ENCODE results near the gene PLD6. TPM values are rescaled to one million over a fixed set of nuclear protein-coding genes. Genes with fewer than 3 reads are reported as not detected.

PLD6 gene
- total RNA-seq, 1 experiment from 2014 or later, result 4.2 TPM

GRCh38 chr17:17164676-17165075 is 41.5 kb downstream of the PLD6 start:
- intact Hi-C loops (cut with micrococcal nuclease; ENCODE audit: unreplicated experiment), result no loop called here
- peaks cover 6% of the 10 kb centered on the region; the same call in 1 of the 2 replicates for H3K36me3 ChIP-seq (ENCODE audit: control insufficient read depth, insufficient read depth, low read length)

GRCh38 chr17:17164156-17164555 is 42.0 kb downstream of the PLD6 start:
- H3K36me3 ChIP-seq (ENCODE audit: control insufficient read depth, insufficient read depth, low read length), result peaks cover 8% of the 10 kb centered on the region; the same call in 1 of the 2 replicates
- in situ Hi-C loops (cut with HindIII; ENCODE audit: low pct_unique_long_range_greater_than_20kb, low sequenced_read_pairs) (no loop called here), intact Hi-C loops (cut with micrococcal nuclease; ENCODE audit: unreplicated experiment) (no loop called here)
- H3K27me3 ChIP-seq (ENCODE audit: control insufficient read depth, insufficient read depth, low read length), result no peaks in the 10 kb centered on the region
- no TSS peak for BruUV-seq (replicated peaks)
- H3K4me3 ChIP-seq (ENCODE audit: low read depth in 2 of 2, low read length in 2 of 2), result no peak overlapping the region
- POLR2A ChIA-PET, result no interaction called here
- ATAC-seq (no peak), DNase-seq (ENCODE audit: low read depth, low spot score) (no peak)
- no peaks in the 10 kb centered on the region for H3K9me3 ChIP-seq (ENCODE audit: control insufficient read depth, insufficient read depth, low read depth, low read length)
- H3K27ac ChIP-seq (ENCODE audit: low read length), result no peak overlapping the region
- CTCF ChIA-PET, result interaction anchor here (0.6 kb wide), 1 partner anchor 173 kb away, joined by 4 read pairs; no protein-coding TSS in a partner anchor
- no peaks in the 10 kb centered on the region for H3K4me1 ChIP-seq (ENCODE audit: control insufficient read depth, insufficient read depth, low read length)
- no peak for TF ChIP-seq CTCF (IDR thresholded peaks at IDR 0.05)
- no peak for TF ChIP-seq REST (IDR thresholded peaks at IDR 0.05; ENCODE audit: insufficient read depth in 1 of 2, low read depth in 2 of 2, low read length in 1 of 2)
- TF ChIP-seq POLR2AphosphoS5 (IDR thresholded peaks at IDR 0.05; ENCODE audit: low read depth, low read length), result no peak
- TF ChIP-seq SIN3A (IDR thresholded peaks at IDR 0.05; ENCODE audit: borderline replicate concordance, insufficient read depth, low read depth, low read length), result no peak
- no peak for TF ChIP-seq TCF7L2 (IDR thresholded peaks at IDR 0.05; ENCODE audit: low read depth, low read length)

More at GRCh38 chr17:17164676-17165075, 41.5 kb downstream of the PLD6 start:
- TF ChIP-seq TCF7L2 (IDR thresholded peaks at IDR 0.05; ENCODE audit: low read depth, low read length), result no peak
- TF ChIP-seq POLR2AphosphoS5 (IDR thresholded peaks at IDR 0.05; ENCODE audit: low read depth, low read length), result no peak
- TF ChIP-seq SIN3A (IDR thresholded peaks at IDR 0.05; ENCODE audit: borderline replicate concordance, insufficient read depth, low read depth, low read length), result no peak
- TF ChIP-seq CTCF (IDR thresholded peaks at IDR 0.05), result no peak
- BruUV-seq (replicated peaks), result no TSS peak
- Histone ChIP-seq H3K27me3 (ENCODE audit: control insufficient read depth, insufficient read depth, low read length) (no peaks in the 10 kb centered on the region), H3K4me3 (ENCODE audit: low read depth in 2 of 2, low read length in 2 of 2) (no peak overlapping the region), H3K4me1 (ENCODE audit: control insufficient read depth, insufficient read depth, low read length) (no peaks in the 10 kb centered on the region), H3K27ac (ENCODE audit: low read length) (no peak overlapping the region), H3K9me3 (ENCODE audit: control insufficient read depth, insufficient read depth, low read depth, low read length) (no peaks in the 10 kb centered on the region)
- CTCF ChIA-PET, result no interaction called here
- ATAC-seq, result no peak
- in situ Hi-C loops (cut with HindIII; ENCODE audit: low pct_unique_long_range_greater_than_20kb, low sequenced_read_pairs), result no loop called here
- POLR2A ChIA-PET, result no interaction called here
- no peak for DNase-seq (ENCODE audit: low read depth, low spot score)
